ENCODE results near the gene FAM186B.
A peak's percentile ranks its signal among the peaks of the same experiment; 100 is the strongest.

FAM186B gene

GRCh38 chr12:49609059-49609874, 3.8 kb upstream of the FAM186B start:
- DNase-seq (ENCODE audit: low spot score) = no peak

- DNase-seq (ENCODE audit: low spot score) = no peak
Observed at GRCh38 chr12:49604856-49605255, 583 bp downstream of the FAM186B start.

GRCh38 chr12:49603721-49604120, 1.7 kb downstream of the FAM186B start:
- no peak for DNase-seq (ENCODE audit: low spot score)

- DNase-seq (ENCODE audit: low spot score) = no peak
Observed at GRCh38 chr12:49599961-49600360, 5.5 kb downstream of the FAM186B start.

GRCh38 chr12:49598527-49598926, 6.9 kb downstream of the FAM186B start:
- DNase-seq (ENCODE audit: low spot score) = no peak

GRCh38 chr12:49588721-49589516, 16.5 kb downstream of the FAM186B start:
- DNase-seq (ENCODE audit: low spot score) = no peak

- no peak for DNase-seq (ENCODE audit: low spot score)
Observed at GRCh38 chr12:49588281-49588680, 17.2 kb downstream of the FAM186B start.

GRCh38 chr12:49587174-49587908, 18.1 kb downstream of the FAM186B start:
- DNase-seq (ENCODE audit: low spot score) = no peak

- DNase-seq (ENCODE audit: low spot score) = no peak
Observed at GRCh38 chr12:49585477-49586459, 19.7 kb downstream of the FAM186B start.

GRCh38 chr12:49584591-49584990, 20.8 kb downstream of the FAM186B start:
- no peak for DNase-seq (ENCODE audit: low spot score)

GRCh38 chr12:49583366-49584094, 21.9 kb downstream of the FAM186B start:
- no peak for DNase-seq (ENCODE audit: low spot score)

GRCh38 chr12:49582850-49583249, 22.6 kb downstream of the FAM186B start:
- no peak for DNase-seq (ENCODE audit: low spot score)

- no peak for DNase-seq (ENCODE audit: low spot score)
Observed at GRCh38 chr12:49582201-49582600, 23.2 kb downstream of the FAM186B start.

GRCh38 chr12:49580572-49581535, 24.6 kb downstream of the FAM186B start:
- DNase-seq (ENCODE audit: low spot score) = peak; percentile 59

GRCh38 chr12:49578471-49579112, 26.8 kb downstream of the FAM186B start:
- DNase-seq (ENCODE audit: low spot score) = no peak

GRCh38 chr12:49577589-49578315, 27.7 kb downstream of the FAM186B start:
- DNase-seq (ENCODE audit: low spot score) = no peak

- no peak for DNase-seq (ENCODE audit: low spot score)
Observed at GRCh38 chr12:49568442-49569162, 36.8 kb downstream of the FAM186B start.

All from CD4-positive, alpha-beta T cell treated with Interleukin-2 at 100 ng/mL for 4 hours (primary cell).